Caco-2 (cell line): ENCODE data around the gene CEBPG. TPM values are rescaled to one million over a fixed set of nuclear protein-coding genes. Genes with fewer than 3 reads are reported as not detected.

Experiments
- BruUV-seq: library from RNA; stranded (reverse); fragments of 400-500 nt; replicated peaks from 2 replicates; lab custom pipeline; 2021; lab: Mats Ljungman, UMichigan
- CTCF ChIA-PET: fragments of 300-600 bp; sonication (Branson Sonifier 250); formaldehyde crosslinking; loops from one replicate; lab custom pipeline; 2022; ENCODE audit warnings: antibody characterized with exemption; lab: Charles Lee
- POLR2A ChIA-PET: fragments of 300-600 bp; sonication (Branson Sonifier 250); formaldehyde crosslinking; loops from one replicate; lab custom pipeline; 2022; ENCODE audit warnings: antibody characterized with exemption; lab: Charles Lee
- DNase-seq, 2 experiments: peaks; one replicate each; pipeline versions ENCODE4 v3.0.0 to v3.0.0-alpha.2; 2020 to 2022
- H3K27me3 ChIP-seq: replicated peaks from 2 replicates; pipeline ENCODE4 v1.6.0; 2011; ENCODE audit warnings: low read length; ENCODE audit not compliant: control insufficient read depth, insufficient read depth
- H3K36me3 ChIP-seq: 2 replicates; pipeline ENCODE4 v1.5.1; 2011; ENCODE audit warnings: low read length; ENCODE audit not compliant: control insufficient read depth, insufficient read depth
- H3K4me1 ChIP-seq: fragments of 250-450 bp; sonication (Bioruptor Pico); 2 replicates; pipeline ENCODE4 v1.5.1; 2020; ENCODE audit warnings: mild to moderate bottlenecking
- H3K4me3 ChIP-seq: 2 replicates; pipeline ENCODE4 v1.5.1; 2011; ENCODE audit warnings: low read depth, mild to moderate bottlenecking, control low read depth, low read length
- H3K9me3 ChIP-seq: fragments of 250-450 bp; sonication (Bioruptor Pico); 2 replicates; pipeline ENCODE4 v1.5.1; 2020; ENCODE audit warnings: mild to moderate bottlenecking, moderate library complexity
- H3K27ac Mint-ChIP-seq: one replicate; pipeline ENCODE4 v1.8.0; 2022; ENCODE audit warnings: mixed read lengths; ENCODE audit not compliant: unreplicated experiment
- H3K27me3 Mint-ChIP-seq: one replicate; pipeline ENCODE4 v1.8.0; 2022; ENCODE audit warnings: mixed read lengths; ENCODE audit not compliant: insufficient read depth, unreplicated experiment
- H3K36me3 Mint-ChIP-seq: one replicate; pipeline ENCODE4 v1.8.0; 2022; ENCODE audit warnings: mild to moderate bottlenecking, mixed read lengths; ENCODE audit not compliant: insufficient read depth, unreplicated experiment
- H3K4me1 Mint-ChIP-seq: one replicate; pipeline ENCODE4 v1.8.0; 2022; ENCODE audit warnings: low read depth, mixed read lengths; ENCODE audit not compliant: unreplicated experiment
- H3K4me3 Mint-ChIP-seq: one replicate; pipeline ENCODE4 v1.8.0; 2022; ENCODE audit warnings: mild to moderate bottlenecking, moderate library complexity, mixed read lengths; ENCODE audit not compliant: unreplicated experiment
- H3K9me3 Mint-ChIP-seq: one replicate; pipeline ENCODE4 v1.8.0; 2022; ENCODE audit warnings: mixed read lengths; ENCODE audit not compliant: unreplicated experiment
- intact Hi-C: fragments of 100-400 bp; cut with micrococcal nuclease; formaldehyde crosslinking; loops from one replicate; pipeline ENCODE4 v1.10.0; 2022; ENCODE audit not compliant: unreplicated experiment
- total RNA-seq: library from RNA; stranded (reverse); gene quantifications from 2 replicates; pipeline ENCODE4 v1.2.3, GENCODE V29; 2022
- TF ChIP-seq, protein P1 (sequence below), 2 experiments: fragments of 200-600 bp in 1 of 2; IDR thresholded peaks; 1 replicate in 1 of 2; 2 replicates in 1 of 2; pipeline versions ENCODE4 v1.5.1 to v1.8.0; 2011 to 2022; ENCODE audit warnings: antibody characterized with exemption in 1 of 2, control low read depth in 1 of 2, inconsistent platforms in 1 of 2, low read depth in 1 of 2, low read length in 1 of 2, mild to moderate bottlenecking in 1 of 2, moderate library complexity in 1 of 2; ENCODE audit not compliant: insufficient read depth in 1 of 2, severe bottlenecking in 1 of 2, unreplicated experiment in 1 of 2

CEBPG gene
- total RNA-seq, 1 experiment from 2014 or later, result 79.4 TPM

DNA sequence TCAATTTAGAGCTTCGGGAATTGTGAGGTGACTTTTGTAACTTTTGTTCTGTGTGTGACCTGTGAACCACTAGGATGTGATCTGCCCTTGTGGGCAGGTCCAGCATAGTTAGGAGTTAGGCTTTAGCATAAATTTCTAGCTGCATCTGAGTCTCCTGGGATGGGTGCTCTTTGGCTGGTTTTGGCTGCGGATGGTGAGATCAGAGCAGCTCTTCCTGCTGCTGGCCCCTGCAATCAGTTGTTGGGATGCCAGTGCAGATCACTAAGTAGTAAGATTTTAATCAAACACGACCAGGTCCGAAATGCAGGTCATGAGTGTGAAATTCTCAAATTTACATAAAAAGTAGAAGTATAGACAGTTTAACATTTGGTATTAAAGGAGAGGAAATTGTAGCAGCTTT lies 8.5 kb downstream of the CEBPG start:
- Histone ChIP-seq H3K36me3 (peaks cover 8% of the 10 kb centered on the region), H3K4me3 (no peak overlapping the region), H3K9me3 (0 out of 2 replicates have a peak, but pooled peaks cover 3% of the 10 kb centered on the region), H3K27me3 (no peaks in the 10 kb centered on the region), H3K4me1 (peaks cover 14% of the 10 kb centered on the region)
- H3K4me1 Mint-ChIP-seq, result peaks cover 34% of the 10 kb centered on the region
- no peak overlapping the region for H3K4me3 Mint-ChIP-seq
- no peak for DNase-seq
- ChIA-PET POLR2A (interaction anchor here (0.7 to 1.1 kb wide), 2 partner anchors 9 to 22 kb away, joined by 3 read pairs; no protein-coding TSS in a partner anchor), CTCF (interaction anchor here (0.9 kb wide), 1 partner anchor 15 kb away, joined by 3 read pairs; no protein-coding TSS in a partner anchor)
- H3K9me3 Mint-ChIP-seq, result no peaks in the 10 kb centered on the region
- H3K27ac Mint-ChIP-seq, result no peak overlapping the region
- H3K27me3 Mint-ChIP-seq, result no peaks in the 10 kb centered on the region
- intact Hi-C loops, result no loop called here
- H3K36me3 Mint-ChIP-seq, result peaks cover 85% of the 10 kb centered on the region
- BruUV-seq, result no TSS peak
- TF ChIP-seq, protein P1, sequence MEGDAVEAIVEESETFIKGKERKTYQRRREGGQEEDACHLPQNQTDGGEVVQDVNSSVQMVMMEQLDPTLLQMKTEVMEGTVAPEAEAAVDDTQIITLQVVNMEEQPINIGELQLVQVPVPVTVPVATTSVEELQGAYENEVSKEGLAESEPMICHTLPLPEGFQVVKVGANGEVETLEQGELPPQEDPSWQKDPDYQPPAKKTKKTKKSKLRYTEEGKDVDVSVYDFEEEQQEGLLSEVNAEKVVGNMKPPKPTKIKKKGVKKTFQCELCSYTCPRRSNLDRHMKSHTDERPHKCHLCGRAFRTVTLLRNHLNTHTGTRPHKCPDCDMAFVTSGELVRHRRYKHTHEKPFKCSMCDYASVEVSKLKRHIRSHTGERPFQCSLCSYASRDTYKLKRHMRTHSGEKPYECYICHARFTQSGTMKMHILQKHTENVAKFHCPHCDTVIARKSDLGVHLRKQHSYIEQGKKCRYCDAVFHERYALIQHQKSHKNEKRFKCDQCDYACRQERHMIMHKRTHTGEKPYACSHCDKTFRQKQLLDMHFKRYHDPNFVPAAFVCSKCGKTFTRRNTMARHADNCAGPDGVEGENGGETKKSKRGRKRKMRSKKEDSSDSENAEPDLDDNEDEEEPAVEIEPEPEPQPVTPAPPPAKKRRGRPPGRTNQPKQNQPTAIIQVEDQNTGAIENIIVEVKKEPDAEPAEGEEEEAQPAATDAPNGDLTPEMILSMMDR (IDR thresholded peaks at IDR 0.05; ENCODE audit: insufficient read depth in 1 of 2, low read depth in 1 of 2, low read length in 1 of 2, severe bottlenecking in 1 of 2, unreplicated experiment in 1 of 2), result no peak

DNA sequence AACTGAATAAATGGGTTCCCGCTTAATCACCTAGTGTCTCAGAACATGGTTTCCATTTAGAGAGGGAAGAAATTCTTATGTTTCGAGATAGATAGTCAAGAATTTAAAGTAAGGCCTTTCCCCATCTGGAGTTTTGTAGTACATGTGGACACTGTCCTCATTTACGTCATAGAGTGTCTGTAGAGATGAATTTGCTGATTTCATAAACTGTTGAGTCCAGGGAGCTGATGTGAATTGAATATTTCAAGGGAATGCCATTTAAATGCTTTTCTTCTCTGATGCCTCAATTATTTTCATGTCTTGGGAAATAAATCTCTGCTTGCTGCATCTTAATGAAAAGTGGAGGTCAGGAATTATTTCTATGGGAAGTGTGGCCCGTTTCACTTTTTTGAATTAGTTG lies 9.5 kb downstream of the CEBPG start:
- Histone ChIP-seq H3K27me3 (no peaks in the 10 kb centered on the region), H3K9me3 (0 out of 2 replicates have a peak, but pooled peaks cover 3% of the 10 kb centered on the region), H3K4me1 (peaks cover 12% of the 10 kb centered on the region; the same call in 1 of the 2 replicates), H3K36me3 (peaks cover 10% of the 10 kb centered on the region), H3K4me3 (no peak overlapping the region)
- ChIA-PET POLR2A (no interaction called here), CTCF (interaction anchor here (1.4 kb wide), 1 partner anchor 21 kb away, joined by 5 read pairs; no protein-coding TSS in a partner anchor)
- intact Hi-C loops, result no loop called here
- Mint-ChIP-seq H3K4me3 (no peak overlapping the region), H3K36me3 (peaks cover 83% of the 10 kb centered on the region), H3K27me3 (no peaks in the 10 kb centered on the region), H3K9me3 (no peaks in the 10 kb centered on the region), H3K27ac (no peak overlapping the region), H3K4me1 (peaks cover 25% of the 10 kb centered on the region)
- TF ChIP-seq, protein P1 (IDR thresholded peaks at IDR 0.05; ENCODE audit: insufficient read depth in 1 of 2, low read depth in 1 of 2, low read length in 1 of 2, severe bottlenecking in 1 of 2, unreplicated experiment in 1 of 2), result no peak
- no TSS peak for BruUV-seq
- no peak for DNase-seq

DNA sequence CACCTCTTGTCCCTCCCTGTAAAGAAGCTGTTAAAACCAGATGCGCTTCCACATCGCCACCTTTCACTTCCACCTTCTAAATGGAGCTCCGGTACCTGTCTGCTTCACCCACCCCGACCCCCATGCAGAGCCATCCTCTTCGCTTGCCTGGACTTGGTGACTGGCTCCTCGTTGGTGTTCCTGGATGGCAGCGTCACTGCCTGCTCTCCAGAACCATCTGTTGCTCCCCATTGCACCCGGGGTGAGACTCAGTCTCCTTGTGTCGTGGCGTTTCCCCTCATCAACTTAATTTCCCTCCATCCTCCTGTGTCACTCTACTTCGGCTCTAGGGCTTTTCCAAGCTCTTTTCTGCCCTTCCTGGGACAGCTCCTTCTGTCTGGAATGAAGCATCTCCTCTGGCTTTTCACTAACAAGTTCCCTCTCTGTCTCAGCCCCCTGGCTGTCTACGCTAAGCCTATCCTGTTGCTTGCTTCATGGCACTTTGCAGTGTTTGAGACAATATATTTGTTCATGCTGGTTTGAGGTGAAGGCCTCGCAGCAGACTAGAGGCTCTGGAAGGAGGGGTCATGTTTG lies 10.3 kb downstream of the CEBPG start:
- no peak overlapping the region for H3K4me3 Mint-ChIP-seq
- H3K27me3 ChIP-seq, result no peaks in the 10 kb centered on the region
- peaks cover 10% of the 10 kb centered on the region for H3K36me3 ChIP-seq
- TF ChIP-seq, protein P1 (IDR thresholded peaks at IDR 0.05; ENCODE audit: insufficient read depth in 1 of 2, low read depth in 1 of 2, low read length in 1 of 2, severe bottlenecking in 1 of 2, unreplicated experiment in 1 of 2), result no peak
- 0 out of 2 replicates have a peak, but pooled peaks cover 3% of the 10 kb centered on the region for H3K9me3 ChIP-seq
- BruUV-seq, result no TSS peak
- peaks cover 75% of the 10 kb centered on the region for H3K36me3 Mint-ChIP-seq
- H3K9me3 Mint-ChIP-seq, result no peaks in the 10 kb centered on the region
- no peak overlapping the region for H3K4me3 ChIP-seq
- peak in 1 of 2 experiments; percentile 17 for DNase-seq
- peaks cover 25% of the 10 kb centered on the region for H3K4me1 Mint-ChIP-seq
- peak overlapping the region; percentile 17 for H3K27ac Mint-ChIP-seq
- POLR2A ChIA-PET, result interaction anchor here (0.6 kb wide), 1 partner anchor 13 kb away, joined by 5 read pairs; no protein-coding TSS in a partner anchor
- H3K27me3 Mint-ChIP-seq, result no peaks in the 10 kb centered on the region
- intact Hi-C loops, result no loop called here
- peaks cover 12% of the 10 kb centered on the region; the same call in 1 of the 2 replicates for H3K4me1 ChIP-seq
- CTCF ChIA-PET, result interaction anchor here (1.2 to 1.4 kb wide), 2 partner anchors 20 to 32 kb away, joined by 3 to 5 read pairs; no protein-coding TSS in a partner anchor
